Liver (tissue), 9 donors: ENCODE data around the gene PRDM2. TPM values are rescaled to one million over a fixed set of nuclear protein-coding genes. Genes with fewer than 3 reads are reported as not detected.
"Not testable (repeated sequence)": the region's sequence is repeated elsewhere in the genome, so short reads cannot be mapped to it uniquely, and the experiment has no call there.

Source experiments
- DNase-seq: peaks from one replicate; pipeline ENCODE4 v3.0.0-alpha.2; 2017; ENCODE audit warnings: low spot score
- H3K27ac ChIP-seq, 2 donors: one replicate each; pipeline ENCODE4 v1.7.0; 2013; ENCODE audit warnings: inconsistent platforms in 2 of 2, low read length in 2 of 2, control low read depth in 1 of 2, low read depth in 1 of 2, mild to moderate bottlenecking in 1 of 2
- H3K27me3 ChIP-seq, 4 donors: one replicate each; pipeline versions ENCODE4 v1.6.1 to v1.7.0; 2013; ENCODE audit warnings: low read length in 3 of 4, inconsistent platforms in 1 of 4, mild to moderate bottlenecking in 1 of 4, moderate library complexity in 1 of 4; ENCODE audit not compliant: control insufficient read depth in 4 of 4, insufficient read depth in 4 of 4
- H3K36me3 ChIP-seq, 4 donors: one replicate each; pipeline versions ENCODE4 v1.6.1 to v1.7.0; 2013; ENCODE audit warnings: low read length in 3 of 4, mild to moderate bottlenecking in 3 of 4, low read depth in 1 of 4, moderate library complexity in 1 of 4; ENCODE audit not compliant: control insufficient read depth in 4 of 4, insufficient read depth in 3 of 4
- H3K4me1 ChIP-seq, 4 donors: one replicate each; pipeline versions ENCODE4 v1.6.1 to v1.7.0; 2013; ENCODE audit warnings: low read length in 3 of 4, mild to moderate bottlenecking in 3 of 4, moderate library complexity in 1 of 4; ENCODE audit not compliant: control insufficient read depth in 4 of 4, insufficient read depth in 4 of 4
- H3K4me3 ChIP-seq, 3 donors: one replicate each; pipeline versions ENCODE4 v1.6.1 to v1.7.0; 2013; ENCODE audit warnings: low read length in 3 of 3, control low read depth in 1 of 3, low read depth in 1 of 3, mild to moderate bottlenecking in 1 of 3
- H3K9ac ChIP-seq, 2 donors: one replicate each; pipeline ENCODE4 v1.7.0; 2013; ENCODE audit warnings: low read length in 2 of 2, mild to moderate bottlenecking in 2 of 2, moderate library complexity in 2 of 2, control low read depth in 1 of 2, low read depth in 1 of 2
- H3K9me3 ChIP-seq, 4 donors: one replicate each; pipeline versions ENCODE4 v1.6.1 to v1.7.0; 2013; ENCODE audit warnings: low read length in 3 of 4; ENCODE audit not compliant: control insufficient read depth in 4 of 4
- CTCF ChIP-seq: fragments of 150-350 bp; IDR thresholded peaks from 2 replicates; pipeline ENCODE4 v1.5.1; 2017; ENCODE audit warnings: improper control_type of control experiment, low read depth, low read length; ENCODE audit not compliant: missing input control
- EGR1 ChIP-seq, 2 donors: IDR thresholded peaks; 2 replicates each; pipeline ENCODE4 v1.6.1; 2016 to 2018; ENCODE audit warnings: antibody characterized with exemption in 2 of 2, low read depth in 2 of 2
- FOXA1 ChIP-seq: IDR thresholded peaks from 2 replicates; pipeline ENCODE4 v1.6.1; 2016; ENCODE audit warnings: antibody characterized with exemption
- FOXA2 ChIP-seq: IDR thresholded peaks from 2 replicates; pipeline ENCODE4 v1.6.1; 2016; ENCODE audit warnings: antibody characterized with exemption
- GABPA ChIP-seq, 2 donors: IDR thresholded peaks in 1 of 2; conservative IDR thresholded peaks in 1 of 2; 2 replicates each; pipeline ENCODE4 v1.6.1; 2016; ENCODE audit warnings: antibody characterized with exemption in 2 of 2, mild to moderate bottlenecking in 1 of 2, moderate library complexity in 1 of 2
- HNF4G ChIP-seq: IDR thresholded peaks from 2 replicates; pipeline ENCODE4 v1.6.1; 2016; ENCODE audit warnings: antibody characterized with exemption
- JUND ChIP-seq, 2 donors: IDR thresholded peaks; 2 replicates each; pipeline ENCODE4 v1.6.1; 2016; ENCODE audit warnings: antibody characterized with exemption in 2 of 2
- MAX ChIP-seq: IDR thresholded peaks from 2 replicates; pipeline ENCODE4 v1.6.1; 2016; ENCODE audit warnings: antibody characterized with exemption
- NR2F2 ChIP-seq: IDR thresholded peaks from 2 replicates; pipeline ENCODE4 v1.6.1; 2016; ENCODE audit warnings: antibody characterized with exemption
- RAD21 ChIP-seq, 2 donors: IDR thresholded peaks; 2 replicates each; pipeline ENCODE4 v1.6.1; 2016; ENCODE audit warnings: antibody characterized with exemption in 2 of 2, mild to moderate bottlenecking in 2 of 2
- REST ChIP-seq: IDR thresholded peaks from 2 replicates; pipeline ENCODE4 v1.6.1; 2016; ENCODE audit warnings: antibody characterized with exemption, mild to moderate bottlenecking
- RXRA ChIP-seq, 2 donors: IDR thresholded peaks; 2 replicates each; pipeline ENCODE4 v1.6.1; 2017 to 2018; ENCODE audit warnings: antibody characterized with exemption in 2 of 2, mild to moderate bottlenecking in 1 of 2
- SP1 ChIP-seq: IDR thresholded peaks from 2 replicates; pipeline ENCODE4 v1.6.1; 2018; ENCODE audit warnings: antibody characterized with exemption, mild to moderate bottlenecking
- YY1 ChIP-seq: IDR thresholded peaks from 2 replicates; pipeline ENCODE4 v1.6.1; 2016; ENCODE audit warnings: antibody characterized with exemption, mild to moderate bottlenecking
- ZBTB33 ChIP-seq: IDR thresholded peaks from 2 replicates; pipeline ENCODE4 v1.6.1; 2016; ENCODE audit warnings: antibody characterized with exemption
- WGBS: extraction: QIAGEN DNeasy Blood & Tissue Kit; methylation state at CpG from one replicate; pipeline ENCODE4 v1.1.7; 2013; 5-methylcytosine and 5-hydroxymethylcytosine counted together
- polyA plus RNA-seq, 2 donors: library from polyadenylated mRNA; stranded (reverse) in 1 of 2; unstranded in 1 of 2; fragments of 200-250 nt in 1 of 2; fragments of >200 nt in 1 of 2; fragmentation: Nextera tagmentation in 1 of 2; extraction: Ambion mirVana in 1 of 2; gene quantifications; one replicate each; pipeline versions ENCODE4 v1.2.1 to v1.2.3, GENCODE V29; 2013 to 2015
- total RNA-seq, 2 donors: library from RNA; depleted of rRNA; stranded (reverse); fragments of >200 nt; gene quantifications; one replicate each; pipeline ENCODE4 v1.2.3, GENCODE V29; 2014
- TF ChIP-seq, protein P1 (sequence below): IDR thresholded peaks from 2 replicates; pipeline ENCODE4 v1.6.1; 2016; ENCODE audit warnings: antibody characterized with exemption
- donor health status: healthy.
- donor health status: healthy.
- donor health status: healthy.
- donor health status: healthy.
- donor health status: healthy.

Gene PRDM2
- total and polyA plus RNA-seq, 4 donors, result 4.5 to 13.9 (median 7.9) TPM

DNA sequence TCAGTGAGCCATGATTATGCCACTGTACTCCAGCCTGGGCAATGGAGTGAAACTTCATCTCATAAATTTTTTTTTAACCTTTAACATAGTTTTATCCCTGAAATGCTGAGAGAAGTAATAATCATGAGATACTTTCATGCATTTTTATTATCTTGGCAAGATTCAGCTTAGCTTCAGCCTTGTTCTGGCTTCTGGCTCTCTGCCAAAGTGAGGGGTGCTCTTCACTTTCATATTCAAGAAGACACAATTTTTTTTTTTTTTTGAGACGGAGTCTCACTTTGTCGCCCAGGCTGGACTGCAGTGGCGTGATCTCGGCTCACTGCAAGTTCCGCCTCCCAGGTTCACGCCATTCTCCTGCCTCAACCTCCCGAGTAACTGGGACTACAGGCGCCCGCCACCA, 19.4 kb upstream of the PRDM2 start:
- H3K9me3 ChIP-seq, H3K4me3 ChIP-seq, H3K36me3 ChIP-seq, DNase-seq, H3K27ac ChIP-seq, H3K4me1 ChIP-seq, H3K27me3 ChIP-seq, H3K9ac ChIP-seq: not testable (repeated sequence)
- 91% methylated on average over 7 of the region's 9 CpGs for WGBS

DNA sequence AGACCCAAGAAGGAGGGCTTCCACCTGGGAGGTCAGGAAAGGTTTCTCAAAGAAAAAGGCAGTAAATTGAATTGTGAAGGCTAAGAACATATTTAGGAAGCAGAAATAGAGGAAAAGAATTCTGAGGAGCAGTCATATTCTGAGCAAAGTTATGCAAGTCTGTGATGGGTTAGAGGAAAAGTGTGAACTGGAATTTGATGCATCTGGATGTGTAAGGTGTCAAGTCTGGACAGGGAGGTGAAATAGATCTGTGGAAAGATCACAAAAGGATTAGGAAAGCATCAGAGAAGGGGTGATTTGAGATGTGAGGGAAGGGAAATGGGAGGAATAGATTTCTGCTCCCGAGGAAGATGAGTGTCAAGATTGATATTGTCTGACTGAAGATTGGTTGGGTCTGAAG, 18.1 kb upstream of the PRDM2 start:
- WGBS, result 70% methylated on average over 1 of the region's 1 CpG
- no peaks in the 10 kb centered on the region for H3K4me1 ChIP-seq
- no peaks in the 10 kb centered on the region for H3K36me3 ChIP-seq
- no peaks in the 10 kb centered on the region for H3K9me3 ChIP-seq
- H3K27me3 ChIP-seq, result peaks cover 0 to 5% (median 0%) of the 10 kb centered on the region in 4 donors
- no peak overlapping the region for H3K4me3 ChIP-seq
- H3K9ac ChIP-seq, result no peak overlapping the region
- no peak overlapping the region for H3K27ac ChIP-seq
- no peak for DNase-seq
- TF ChIP-seq MAX (no peak), NR2F2 (no peak), JUND (IDR thresholded peaks at IDR 0.05) (no peak), EGR1 (IDR thresholded peaks at IDR 0.05; ENCODE audit: low read depth in 2 of 2) (no peak), RXRA (IDR thresholded peaks at IDR 0.05) (no peak), SP1 (no peak), GABPA (IDR thresholded peaks at IDR 0.05 in 1 of 2, conservative IDR thresholded peaks at IDR 0.05 in 1 of 2) (no peak), REST (no peak), HNF4G (no peak), CTCF (no peak), YY1 (no peak), RAD21 (IDR thresholded peaks at IDR 0.05) (no peak), FOXA2 (no peak), ZBTB33 (no peak), FOXA1 (no peak)
- TF ChIP-seq, protein P1, sequence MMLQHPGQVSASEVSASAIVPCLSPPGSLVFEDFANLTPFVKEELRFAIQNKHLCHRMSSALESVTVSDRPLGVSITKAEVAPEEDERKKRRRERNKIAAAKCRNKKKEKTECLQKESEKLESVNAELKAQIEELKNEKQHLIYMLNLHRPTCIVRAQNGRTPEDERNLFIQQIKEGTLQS, result no peak
